ENCODE results near the gene CXorf49.
"Not testable (repeated sequence)": the region's sequence is repeated elsewhere in the genome, so short reads cannot be mapped to it uniquely, and the experiment has no call there.

The CXorf49 gene

GRCh38 chrX:71718185-71718584 lies at the start of gene CXorf49:
CXorf49 (minus strand) TSS chrX:71718285; CDS start chrX:71718151, 134 bp downstream.
- not testable (repeated sequence) for ATAC-seq

DNA sequence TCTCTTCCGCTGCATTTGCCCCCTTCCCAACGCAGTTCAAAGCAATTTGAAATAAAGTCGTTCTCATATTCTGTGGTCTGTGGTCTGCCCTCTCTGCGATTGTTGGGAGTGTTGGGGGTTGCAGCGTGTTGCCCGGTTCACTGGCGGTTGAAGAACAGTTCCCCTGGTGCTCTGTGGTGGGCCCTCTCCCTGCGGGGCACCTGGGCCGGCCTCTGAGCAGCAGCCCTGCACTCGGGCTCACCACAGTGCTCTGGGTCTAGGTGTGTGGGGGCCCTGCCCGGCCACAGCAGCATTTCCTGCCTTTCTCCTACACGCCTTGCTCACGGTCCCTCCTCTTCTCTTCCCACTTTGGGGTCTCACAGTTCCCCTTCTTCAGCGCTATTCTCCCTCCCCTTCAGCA lies 49.0 kb upstream of the CXorf49 start:
- not testable (repeated sequence) for ATAC-seq

- ATAC-seq = peak; percentile 46; the same call in 2 of the 3 replicates
Measured at GRCh38 chrX:71765613-71766012, 47.5 kb upstream of the CXorf49 start.

GRCh38 chrX:71764832-71765231 lies 46.7 kb upstream of the CXorf49 start:
- ATAC-seq = not testable (repeated sequence)

DNA sequence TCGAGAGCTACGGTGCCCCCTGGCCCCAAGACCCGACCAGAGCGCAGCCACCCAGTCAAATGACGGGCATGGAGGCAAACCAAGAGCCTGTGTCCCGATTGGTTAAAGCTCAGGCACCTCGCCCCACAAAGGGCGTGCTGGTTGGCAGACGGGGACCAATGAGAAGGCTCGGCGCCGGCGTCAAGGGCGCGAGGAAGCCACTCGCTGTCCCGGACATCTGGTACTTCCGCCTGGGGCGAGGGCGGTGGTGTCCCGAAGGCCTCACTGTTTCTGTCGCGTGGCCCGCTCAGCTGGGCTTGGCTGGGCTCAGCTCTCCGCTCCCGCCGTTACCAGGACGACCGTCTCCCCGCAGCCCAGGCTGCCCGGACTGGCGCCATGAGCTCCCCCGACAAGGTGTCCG lies 45.0 kb upstream of the CXorf49 start, which contains the start of gene CXorf49B:
CXorf49B (plus strand) TSS at position 301 of the 400 bp plus-strand sequence; CDS start at position 376, 75 bp downstream.
- ATAC-seq = not testable (repeated sequence)

DNA sequence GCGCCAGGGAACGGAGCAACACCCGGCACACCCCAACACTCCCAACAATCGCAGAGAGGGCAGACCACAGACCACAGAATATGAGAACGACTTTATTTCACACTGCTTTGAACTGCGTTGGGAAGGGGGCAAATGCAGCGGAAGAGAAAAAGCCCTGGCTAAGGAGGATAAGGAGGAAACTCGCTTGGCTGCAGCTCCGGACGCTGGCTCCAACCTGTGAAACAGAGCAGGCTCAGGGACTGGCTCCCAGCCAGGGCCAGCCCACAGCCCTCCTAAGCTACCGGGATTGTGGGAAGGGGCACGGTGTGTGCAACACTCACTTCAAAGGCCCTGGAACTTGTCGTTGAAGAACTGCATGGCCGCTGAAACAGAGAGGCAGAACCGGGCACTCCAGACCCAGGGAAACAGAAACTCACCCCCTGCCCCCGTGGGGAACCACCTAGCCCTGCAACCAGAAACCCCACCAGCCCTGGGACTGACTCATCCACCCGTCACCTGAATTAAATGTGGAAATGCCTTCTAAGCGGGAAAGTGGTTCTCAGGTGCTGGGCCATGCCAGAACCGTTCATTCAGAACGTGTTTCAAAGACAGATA lies 42.7 kb upstream of the CXorf49 start:
- not testable (repeated sequence) for ATAC-seq

GRCh38 chrX:71720289-71720886 lies 2.3 kb upstream of the CXorf49 start:
- not testable (repeated sequence) for ATAC-seq

- not testable (repeated sequence) for ATAC-seq
Measured at GRCh38 chrX:71719195-71719594, 1.1 kb upstream of the CXorf49 start.

- ATAC-seq = not testable (repeated sequence)
Measured at GRCh38 chrX:71716323-71716722, 1.8 kb downstream of the CXorf49 start.

DNA sequence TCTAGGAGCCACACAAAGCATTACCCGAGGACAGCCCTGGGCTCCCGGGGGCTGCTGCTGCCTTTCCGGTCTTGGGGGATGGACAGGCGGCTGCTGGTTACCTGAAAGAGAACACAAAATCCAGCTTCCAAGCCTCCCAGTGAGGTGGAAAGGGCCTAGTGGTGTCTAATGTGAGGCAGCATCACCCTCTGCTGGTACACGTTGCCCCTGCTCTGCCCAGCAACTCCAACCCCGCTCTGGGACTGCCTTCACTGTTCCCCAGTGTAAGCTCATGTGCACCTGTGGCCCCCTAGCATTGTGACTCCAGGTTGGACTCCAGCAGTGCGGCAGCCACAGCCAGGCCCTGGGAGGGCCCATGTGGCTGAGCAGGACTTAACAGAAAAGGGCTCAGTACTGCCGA lies 2.5 kb downstream of the CXorf49 start:
- peak; percentile 55; the same call in 2 of the 3 replicates for ATAC-seq

- ATAC-seq = not testable (repeated sequence)
Measured at GRCh38 chrX:71714064-71714463, 4.0 kb downstream of the CXorf49 start.

- peak; percentile 42; the same call in 1 of the 3 replicates for ATAC-seq
Measured at GRCh38 chrX:71702853-71703252, 15.2 kb downstream of the CXorf49 start.

GRCh38 chrX:71699023-71699344 lies 19.1 kb downstream of the CXorf49 start:
- ATAC-seq = not testable (repeated sequence)

GRCh38 chrX:71698299-71699022 lies 19.6 kb downstream of the CXorf49 start:
- not testable (repeated sequence) for ATAC-seq

GRCh38 chrX:71697466-71698298 lies 20.4 kb downstream of the CXorf49 start:
- not testable (repeated sequence) for ATAC-seq

DNA sequence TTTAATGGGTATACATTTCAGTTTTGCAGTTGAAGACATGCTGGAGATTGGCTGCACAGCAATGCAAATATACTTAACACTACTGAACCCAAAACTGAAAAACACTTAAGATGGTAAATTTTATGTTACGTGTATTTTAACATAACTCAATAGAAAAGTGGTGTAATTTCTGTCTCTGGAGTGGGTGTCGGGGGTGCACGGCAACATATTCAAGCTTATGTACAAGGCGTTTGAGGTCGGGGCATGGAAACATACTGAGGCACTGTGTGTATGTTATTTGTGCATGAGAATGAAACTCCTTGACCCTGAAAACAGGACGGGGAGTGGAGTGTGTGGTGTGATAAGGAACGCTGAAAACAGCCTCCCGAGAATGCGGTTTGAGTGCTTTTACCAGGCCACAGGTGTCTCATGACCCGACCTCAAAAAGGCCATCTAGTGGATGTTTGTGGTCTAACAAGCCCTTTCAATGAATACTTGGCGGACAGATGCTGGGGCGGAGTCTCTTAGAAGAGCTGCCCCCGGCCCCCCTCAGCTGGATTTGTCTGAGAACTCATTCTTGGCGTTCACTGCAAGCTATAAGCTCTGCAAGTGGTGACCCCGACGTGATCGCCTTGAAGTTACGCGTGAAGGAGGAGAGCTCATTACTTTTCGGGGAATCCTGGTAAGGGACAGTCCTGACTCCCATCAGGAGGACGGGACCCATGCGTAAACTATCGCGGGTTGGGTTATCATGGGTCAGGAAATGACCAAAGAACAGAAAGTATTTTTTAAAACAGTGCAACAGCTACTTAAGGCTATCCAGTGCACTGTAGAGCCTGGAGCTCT lies 21.2 kb downstream of the CXorf49 start:
- peak; percentile 70; the same call in 2 of the 3 replicates for ATAC-seq
